ENCODE data around the gene KRTAP10-8. TPM values are rescaled to one million over a fixed set of nuclear protein-coding genes. Genes with fewer than 3 reads are reported as not detected.
"Not testable (repeated sequence)": the region's sequence is repeated elsewhere in the genome, so short reads cannot be mapped to it uniquely, and the experiment has no call there.

KRTAP10-8 gene
- total RNA-seq, 1 experiment from 2014 or later = not detected

- Mint-ChIP-seq H3K9me3 (ENCODE audit: low read depth, unreplicated experiment) (peaks cover 10% of the 10 kb centered on the region), H3K27ac (ENCODE audit: unreplicated experiment) (no peak overlapping the region), H3K4me3 (ENCODE audit: low read depth, unreplicated experiment) (no peak overlapping the region), H3K4me1 (ENCODE audit: low read depth, unreplicated experiment) (no peaks in the 10 kb centered on the region), H3K27me3 (ENCODE audit: unreplicated experiment) (peaks cover 54% of the 10 kb centered on the region), H3K36me3 (ENCODE audit: insufficient read depth, unreplicated experiment) (no peaks in the 10 kb centered on the region)
- no peak for TF ChIP-seq CTCF (IDR thresholded peaks at IDR 0.05; ENCODE audit: unreplicated experiment)
- intact Hi-C loops (cut with micrococcal nuclease; ENCODE audit: unreplicated experiment) = no loop called here
- no peak for DNase-seq
- CTCF ChIA-PET = no interaction called here
- no TSS peak for BruUV-seq (replicated peaks)
Measured at GRCh38 chr21:44609193-44609592, 2.7 kb upstream of the KRTAP10-8 start.

- Mint-ChIP-seq H3K9me3 (ENCODE audit: low read depth, unreplicated experiment) (peaks cover 10% of the 10 kb centered on the region), H3K27me3 (ENCODE audit: unreplicated experiment) (peaks cover 43% of the 10 kb centered on the region)
- H3K36me3 Mint-ChIP-seq (ENCODE audit: insufficient read depth, unreplicated experiment); DNase-seq; intact Hi-C loops (cut with micrococcal nuclease; ENCODE audit: unreplicated experiment); BruUV-seq (replicated peaks); CTCF ChIA-PET; H3K4me3 Mint-ChIP-seq (ENCODE audit: low read depth, unreplicated experiment); H3K27ac Mint-ChIP-seq (ENCODE audit: unreplicated experiment); H3K4me1 Mint-ChIP-seq (ENCODE audit: low read depth, unreplicated experiment): not testable (repeated sequence)
Measured at GRCh38 chr21:44610157-44610843, 1.6 kb upstream of the KRTAP10-8 start.

- DNase-seq = no peak
- no TSS peak for BruUV-seq (replicated peaks)
- CTCF ChIA-PET = no interaction called here
- Mint-ChIP-seq H3K4me3 (ENCODE audit: low read depth, unreplicated experiment) (no peak overlapping the region), H3K27ac (ENCODE audit: unreplicated experiment) (no peak overlapping the region), H3K27me3 (ENCODE audit: unreplicated experiment) (peaks cover 41% of the 10 kb centered on the region), H3K36me3 (ENCODE audit: insufficient read depth, unreplicated experiment) (no peaks in the 10 kb centered on the region), H3K9me3 (ENCODE audit: low read depth, unreplicated experiment) (peaks cover 10% of the 10 kb centered on the region), H3K4me1 (ENCODE audit: low read depth, unreplicated experiment) (no peaks in the 10 kb centered on the region)
- TF ChIP-seq CTCF (IDR thresholded peaks at IDR 0.05; ENCODE audit: unreplicated experiment) = no peak
- intact Hi-C loops (cut with micrococcal nuclease; ENCODE audit: unreplicated experiment) = no loop called here
Measured at GRCh38 chr21:44611551-44611950, 328 bp upstream of the KRTAP10-8 start.

GRCh38 chr21:44612669-44613229 lies 870 bp downstream of the KRTAP10-8 start:
- no peak overlapping the region for H3K27ac Mint-ChIP-seq (ENCODE audit: unreplicated experiment)
- CTCF ChIA-PET = no interaction called here
- no peak overlapping the region for H3K4me3 Mint-ChIP-seq (ENCODE audit: low read depth, unreplicated experiment)
- BruUV-seq (replicated peaks) = no TSS peak
- H3K9me3 Mint-ChIP-seq (ENCODE audit: low read depth, unreplicated experiment) = peaks cover 10% of the 10 kb centered on the region
- H3K36me3 Mint-ChIP-seq (ENCODE audit: insufficient read depth, unreplicated experiment) = no peaks in the 10 kb centered on the region
- peaks cover 41% of the 10 kb centered on the region for H3K27me3 Mint-ChIP-seq (ENCODE audit: unreplicated experiment)
- no peak for DNase-seq
- H3K4me1 Mint-ChIP-seq (ENCODE audit: low read depth, unreplicated experiment) = no peaks in the 10 kb centered on the region
- intact Hi-C loops (cut with micrococcal nuclease; ENCODE audit: unreplicated experiment) = no loop called here
- no peak for TF ChIP-seq CTCF (IDR thresholded peaks at IDR 0.05; ENCODE audit: unreplicated experiment)

Data from Calu3 (cell line).